GM23338 (cell line): Measurements from ENCODE around the gene CLSTN2. TPM values are rescaled to one million over a fixed set of nuclear protein-coding genes. Genes with fewer than 3 reads are reported as not detected.

Experiments
- EZH2 ChIP-seq: fragments of 200-600 bp; sonication (generic); IDR thresholded peaks from one replicate; pipeline ENCODE4 v1.8.0; 2017; ENCODE audit warnings: antibody characterized with exemption, mild to moderate bottlenecking, low read depth; ENCODE audit not compliant: unreplicated experiment
- JUNB ChIP-seq: IDR thresholded peaks from one replicate; pipeline ENCODE4 v1.6.1; 2016; ENCODE audit warnings: antibody characterized with exemption; ENCODE audit not compliant: unreplicated experiment
- NANOG ChIP-seq: IDR thresholded peaks from 2 replicates; pipeline ENCODE4 v1.6.1; 2016; ENCODE audit warnings: antibody characterized with exemption, borderline replicate concordance
- REST ChIP-seq: IDR thresholded peaks from one replicate; pipeline ENCODE4 v1.6.1; 2018; ENCODE audit warnings: antibody characterized with exemption; ENCODE audit not compliant: unreplicated experiment
- STAT1 ChIP-seq: IDR thresholded peaks from one replicate; pipeline ENCODE4 v1.6.1; 2016; ENCODE audit warnings: antibody characterized with exemption; ENCODE audit not compliant: unreplicated experiment
- ZNF462 ChIP-seq: fragments of 250-450 bp; sonication (Bioruptor Pico); IDR thresholded peaks from 2 replicates; pipeline ENCODE4 v1.5.0; 2020; ENCODE audit warnings: mild to moderate bottlenecking, moderate library complexity
- polyA plus RNA-seq: library from polyadenylated mRNA; unstranded; fragments of >200 nt; fragmentation: Nextera tagmentation; extraction: Ambion mirVana; gene quantifications from 2 replicates; pipeline ENCODE4 v1.2.1, GENCODE V29; 2016
- total RNA-seq: library from RNA; depleted of rRNA; stranded (reverse); fragments of >200 nt; shearing (Covaris generic); gene quantifications from 2 replicates; pipeline ENCODE4 v1.2.3, GENCODE V29; 2014

The CLSTN2 gene
- total and polyA plus RNA-seq, 2 experiments from 2014 or later = 0.11 to 0.83 TPM

GRCh38 chr3:140143367-140144069 lies 208.5 kb downstream of the CLSTN2 start (continued):
- no peak for TF ChIP-seq ZNF462 (CRISPR knock-in tag)
- TF ChIP-seq NANOG = no peak
- TF ChIP-seq JUNB = no peak
- TF ChIP-seq EZH2 = no peak
- no peak for TF ChIP-seq REST
- TF ChIP-seq STAT1 = no peak
